HepG2 (cell line): ENCODE results near the gene AGAP3. TPM values are rescaled to one million over a fixed set of nuclear protein-coding genes. Genes with fewer than 3 reads are reported as not detected.

Source experiments
- SALL1 ChIP-seq: sonication (generic); formaldehyde crosslinking; IDR thresholded peaks from 2 replicates; pipeline ENCODE4 v1.8.0; 2022; ENCODE audit warnings: mild to moderate bottlenecking, missing genetic modification reagents
- TRIM24 ChIP-seq: sonication (generic); formaldehyde crosslinking; IDR thresholded peaks from 2 replicates; pipeline ENCODE4 v1.8.0; 2022; ENCODE audit warnings: mild to moderate bottlenecking, missing genetic modification reagents
- UBTF ChIP-seq: sonication (generic); formaldehyde crosslinking; IDR thresholded peaks from 2 replicates; pipeline ENCODE4 v1.4.0; 2020; ENCODE audit warnings: mild to moderate bottlenecking, missing genetic modification reagents
- ZNF367 ChIP-seq: sonication (generic); formaldehyde crosslinking; IDR thresholded peaks from 2 replicates; pipeline ENCODE4 v1.4.0; 2020; ENCODE audit warnings: missing genetic modification reagents, borderline replicate concordance
- ZNF546 ChIP-seq: sonication (generic); formaldehyde crosslinking; conservative IDR thresholded peaks from 2 replicates; pipeline ENCODE4 v1.8.1; 2023; ENCODE audit warnings: mild to moderate bottlenecking, missing genetic modification reagents
- ZNF761 ChIP-seq: sonication (generic); formaldehyde crosslinking; conservative IDR thresholded peaks from 2 replicates; pipeline ENCODE4 v1.4.0; 2020; ENCODE audit warnings: mild to moderate bottlenecking, missing genetic modification reagents
- polyA plus RNA-seq, 8 experiments: library from polyadenylated mRNA; depleted of rRNA in 3 of 8; stranded (reverse) in 7 of 8; unstranded in 1 of 8; fragments of >200 nt; fragmentation: Illumina TruSeq in 4 of 8; extraction: Trizol in 4 of 8; gene quantifications; 2 replicates each; pipeline versions ENCODE4 v1.2.1 to v1.2.3, GENCODE V29; 2011 to 2016; ENCODE audit warnings: low read depth in 4 of 8, missing spikeins in 1 of 8, mixed read lengths in 1 of 8; ENCODE audit not compliant: insufficient read depth in 1 of 8
- total RNA-seq, 5 experiments: library from RNA; depleted of rRNA; stranded (reverse); fragments of >200 nt; fragmentation: Illumina TruSeq; extraction: Trizol; gene quantifications; 2 replicates each; pipeline ENCODE4 v1.2.3, GENCODE V29; 2016; ENCODE audit warnings: low read depth in 1 of 5
- TF ChIP-seq, protein P1 (sequence below): sonication (generic); formaldehyde crosslinking; IDR thresholded peaks from 2 replicates; pipeline ENCODE4 v1.4.0; 2020; ENCODE audit warnings: missing genetic modification reagents, mild to moderate bottlenecking, borderline replicate concordance
- TF ChIP-seq, protein P2 (sequence below): sonication (generic); formaldehyde crosslinking; IDR thresholded peaks from 2 replicates; pipeline ENCODE4 v1.4.0; 2020; ENCODE audit warnings: missing genetic modification reagents, borderline replicate concordance
- TF ChIP-seq, protein P3 (sequence below): sonication (generic); formaldehyde crosslinking; IDR thresholded peaks from 2 replicates; pipeline ENCODE4 v1.4.0; 2020; ENCODE audit warnings: mild to moderate bottlenecking, missing genetic modification reagents
- TF ChIP-seq, protein P4 (sequence below): sonication (generic); formaldehyde crosslinking; IDR thresholded peaks from 2 replicates; pipeline ENCODE4 v1.8.1; 2022; ENCODE audit warnings: mild to moderate bottlenecking, missing genetic modification reagents

AGAP3 gene
- total and polyA plus RNA-seq, 2 of the 13 experiments (the other 11 are each of a cell fraction or from before 2014, with no cell fraction given), result 31.3 to 61.4 TPM

- peak; percentile 66 for TF ChIP-seq UBTF (CRISPR knock-in tag)
- TF ChIP-seq ZNF546, result no peak; the same call in 1 of the 2 replicates
- TF ChIP-seq, protein P1, sequence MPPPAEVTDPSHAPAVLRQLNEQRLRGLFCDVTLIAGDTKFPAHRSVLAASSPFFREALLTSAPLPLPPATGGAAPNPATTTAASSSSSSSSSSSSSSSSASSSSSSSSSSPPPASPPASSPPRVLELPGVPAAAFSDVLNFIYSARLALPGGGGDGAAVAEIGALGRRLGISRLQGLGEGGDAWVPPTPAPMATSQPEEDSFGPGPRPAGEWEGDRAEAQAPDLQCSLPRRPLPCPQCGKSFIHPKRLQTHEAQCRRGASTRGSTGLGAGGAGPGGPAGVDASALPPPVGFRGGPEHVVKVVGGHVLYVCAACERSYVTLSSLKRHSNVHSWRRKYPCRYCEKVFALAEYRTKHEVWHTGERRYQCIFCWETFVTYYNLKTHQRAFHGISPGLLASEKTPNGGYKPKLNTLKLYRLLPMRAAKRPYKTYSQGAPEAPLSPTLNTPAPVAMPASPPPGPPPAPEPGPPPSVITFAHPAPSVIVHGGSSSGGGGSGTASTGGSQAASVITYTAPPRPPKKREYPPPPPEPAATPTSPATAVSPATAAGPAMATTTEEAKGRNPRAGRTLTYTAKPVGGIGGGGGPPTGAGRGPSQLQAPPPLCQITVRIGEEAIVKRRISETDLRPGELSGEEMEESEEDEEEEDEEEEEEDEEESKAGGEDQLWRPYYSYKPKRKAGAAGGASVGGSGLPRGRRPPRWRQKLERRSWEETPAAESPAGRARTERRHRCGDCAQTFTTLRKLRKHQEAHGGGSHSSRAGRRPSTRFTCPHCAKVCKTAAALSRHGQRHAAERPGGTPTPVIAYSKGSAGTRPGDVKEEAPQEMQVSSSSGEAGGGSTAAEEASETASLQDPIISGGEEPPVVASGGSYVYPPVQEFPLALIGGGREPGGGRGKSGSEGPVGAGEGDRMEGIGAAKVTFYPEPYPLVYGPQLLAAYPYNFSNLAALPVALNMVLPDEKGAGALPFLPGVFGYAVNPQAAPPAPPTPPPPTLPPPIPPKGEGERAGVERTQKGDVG (CRISPR knock-in tag), result no peak
- TF ChIP-seq, protein P2, sequence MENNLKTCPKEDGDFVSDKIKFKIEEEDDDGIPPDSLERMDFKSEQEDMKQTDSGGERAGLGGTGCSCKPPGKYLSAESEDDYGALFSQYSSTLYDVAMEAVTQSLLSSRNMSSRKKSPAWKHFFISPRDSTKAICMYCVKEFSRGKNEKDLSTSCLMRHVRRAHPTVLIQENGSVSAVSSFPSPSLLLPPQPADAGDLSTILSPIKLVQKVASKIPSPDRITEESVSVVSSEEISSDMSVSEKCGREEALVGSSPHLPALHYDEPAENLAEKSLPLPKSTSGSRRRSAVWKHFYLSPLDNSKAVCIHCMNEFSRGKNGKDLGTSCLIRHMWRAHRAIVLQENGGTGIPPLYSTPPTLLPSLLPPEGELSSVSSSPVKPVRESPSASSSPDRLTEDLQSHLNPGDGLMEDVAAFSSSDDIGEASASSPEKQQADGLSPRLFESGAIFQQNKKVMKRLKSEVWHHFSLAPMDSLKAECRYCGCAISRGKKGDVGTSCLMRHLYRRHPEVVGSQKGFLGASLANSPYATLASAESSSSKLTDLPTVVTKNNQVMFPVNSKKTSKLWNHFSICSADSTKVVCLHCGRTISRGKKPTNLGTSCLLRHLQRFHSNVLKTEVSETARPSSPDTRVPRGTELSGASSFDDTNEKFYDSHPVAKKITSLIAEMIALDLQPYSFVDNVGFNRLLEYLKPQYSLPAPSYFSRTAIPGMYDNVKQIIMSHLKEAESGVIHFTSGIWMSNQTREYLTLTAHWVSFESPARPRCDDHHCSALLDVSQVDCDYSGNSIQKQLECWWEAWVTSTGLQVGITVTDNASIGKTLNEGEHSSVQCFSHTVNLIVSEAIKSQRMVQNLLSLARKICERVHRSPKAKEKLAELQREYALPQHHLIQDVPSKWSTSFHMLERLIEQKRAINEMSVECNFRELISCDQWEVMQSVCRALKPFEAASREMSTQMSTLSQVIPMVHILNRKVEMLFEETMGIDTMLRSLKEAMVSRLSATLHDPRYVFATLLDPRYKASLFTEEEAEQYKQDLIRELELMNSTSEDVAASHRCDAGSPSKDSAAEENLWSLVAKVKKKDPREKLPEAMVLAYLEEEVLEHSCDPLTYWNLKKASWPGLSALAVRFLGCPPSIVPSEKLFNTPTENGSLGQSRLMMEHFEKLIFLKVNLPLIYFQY (CRISPR knock-in tag), result no peak
- TF ChIP-seq, protein P3, sequence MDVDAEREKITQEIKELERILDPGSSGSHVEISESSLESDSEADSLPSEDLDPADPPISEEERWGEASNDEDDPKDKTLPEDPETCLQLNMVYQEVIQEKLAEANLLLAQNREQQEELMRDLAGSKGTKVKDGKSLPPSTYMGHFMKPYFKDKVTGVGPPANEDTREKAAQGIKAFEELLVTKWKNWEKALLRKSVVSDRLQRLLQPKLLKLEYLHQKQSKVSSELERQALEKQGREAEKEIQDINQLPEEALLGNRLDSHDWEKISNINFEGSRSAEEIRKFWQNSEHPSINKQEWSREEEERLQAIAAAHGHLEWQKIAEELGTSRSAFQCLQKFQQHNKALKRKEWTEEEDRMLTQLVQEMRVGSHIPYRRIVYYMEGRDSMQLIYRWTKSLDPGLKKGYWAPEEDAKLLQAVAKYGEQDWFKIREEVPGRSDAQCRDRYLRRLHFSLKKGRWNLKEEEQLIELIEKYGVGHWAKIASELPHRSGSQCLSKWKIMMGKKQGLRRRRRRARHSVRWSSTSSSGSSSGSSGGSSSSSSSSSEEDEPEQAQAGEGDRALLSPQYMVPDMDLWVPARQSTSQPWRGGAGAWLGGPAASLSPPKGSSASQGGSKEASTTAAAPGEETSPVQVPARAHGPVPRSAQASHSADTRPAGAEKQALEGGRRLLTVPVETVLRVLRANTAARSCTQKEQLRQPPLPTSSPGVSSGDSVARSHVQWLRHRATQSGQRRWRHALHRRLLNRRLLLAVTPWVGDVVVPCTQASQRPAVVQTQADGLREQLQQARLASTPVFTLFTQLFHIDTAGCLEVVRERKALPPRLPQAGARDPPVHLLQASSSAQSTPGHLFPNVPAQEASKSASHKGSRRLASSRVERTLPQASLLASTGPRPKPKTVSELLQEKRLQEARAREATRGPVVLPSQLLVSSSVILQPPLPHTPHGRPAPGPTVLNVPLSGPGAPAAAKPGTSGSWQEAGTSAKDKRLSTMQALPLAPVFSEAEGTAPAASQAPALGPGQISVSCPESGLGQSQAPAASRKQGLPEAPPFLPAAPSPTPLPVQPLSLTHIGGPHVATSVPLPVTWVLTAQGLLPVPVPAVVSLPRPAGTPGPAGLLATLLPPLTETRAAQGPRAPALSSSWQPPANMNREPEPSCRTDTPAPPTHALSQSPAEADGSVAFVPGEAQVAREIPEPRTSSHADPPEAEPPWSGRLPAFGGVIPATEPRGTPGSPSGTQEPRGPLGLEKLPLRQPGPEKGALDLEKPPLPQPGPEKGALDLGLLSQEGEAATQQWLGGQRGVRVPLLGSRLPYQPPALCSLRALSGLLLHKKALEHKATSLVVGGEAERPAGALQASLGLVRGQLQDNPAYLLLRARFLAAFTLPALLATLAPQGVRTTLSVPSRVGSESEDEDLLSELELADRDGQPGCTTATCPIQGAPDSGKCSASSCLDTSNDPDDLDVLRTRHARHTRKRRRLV (CRISPR knock-in tag), result no peak; the same call in 1 of the 2 replicates
- TF ChIP-seq, protein P4, sequence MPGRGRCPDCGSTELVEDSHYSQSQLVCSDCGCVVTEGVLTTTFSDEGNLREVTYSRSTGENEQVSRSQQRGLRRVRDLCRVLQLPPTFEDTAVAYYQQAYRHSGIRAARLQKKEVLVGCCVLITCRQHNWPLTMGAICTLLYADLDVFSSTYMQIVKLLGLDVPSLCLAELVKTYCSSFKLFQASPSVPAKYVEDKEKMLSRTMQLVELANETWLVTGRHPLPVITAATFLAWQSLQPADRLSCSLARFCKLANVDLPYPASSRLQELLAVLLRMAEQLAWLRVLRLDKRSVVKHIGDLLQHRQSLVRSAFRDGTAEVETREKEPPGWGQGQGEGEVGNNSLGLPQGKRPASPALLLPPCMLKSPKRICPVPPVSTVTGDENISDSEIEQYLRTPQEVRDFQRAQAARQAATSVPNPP (CRISPR knock-in tag), result peak; percentile 84
- 0 out of 2 replicates have a peak, but pooled peaks have one; percentile 7 for TF ChIP-seq ZNF367
- peak; percentile 37; the same call in 1 of the 2 replicates for TF ChIP-seq ZNF761 (CRISPR knock-in tag)
- peak; percentile 60 for TF ChIP-seq SALL1 (CRISPR knock-in tag)
- no peak for TF ChIP-seq TRIM24
Observed at GRCh38 chr7:151080522-151081169, 5.6 kb upstream of the AGAP3 start, which contains the start of gene FASTK (continued).
